Measurements from ENCODE around the gene PPAN. TPM values are rescaled to one million over a fixed set of nuclear protein-coding genes. Genes with fewer than 3 reads are reported as not detected.

PPAN gene
- total RNA-seq, 1 experiment from 2014 or later: 101 TPM

GRCh38 chr19:10112037-10112761 lies 6.0 kb downstream of the PPAN start:
- no peaks in the 10 kb centered on the region for H4K20me1 ChIP-seq (ENCODE audit: insufficient read depth)
- peak overlapping the region; percentile 8; the same call in 1 of the 2 replicates for H3K9ac ChIP-seq (ENCODE audit: low read length)
- ChIA-PET CTCF (interaction anchor here (1.1 to 3.0 kb wide), 4 partner anchors 8 to 181 kb away, joined by 4 to 13 read pairs (median 4); no protein-coding TSS in a partner anchor), RAD21 (ENCODE audit: low non-redundant PET in 1 of 2, low total read pairs in 2 of 2, uncharacterized antibody in 2 of 2, unreplicated experiment in 2 of 2) (interaction anchor here (0.6 to 0.7 kb wide), 2 partner anchors 26 to 181 kb away, joined by 5 to 6 read pairs; no protein-coding TSS in a partner anchor), POLR2A (interaction anchor here (0.7 kb wide), 1 partner anchor 43 kb away, joined by 3 read pairs; no protein-coding TSS in a partner anchor)
- no peaks in the 10 kb centered on the region for H3K9me3 ChIP-seq (ENCODE audit: control insufficient read depth in 1 of 2, insufficient read depth in 1 of 2, low read depth in 1 of 2, low read length in 2 of 2)
- H3K9me2 ChIP-seq (ENCODE audit: insufficient read depth): no peaks in the 10 kb centered on the region
- peak overlapping the region; percentile 25; the same call in 1 of the 2 replicates for H3K4me2 ChIP-seq (ENCODE audit: low read length)
- BruUV-seq (replicated peaks): no TSS peak
- DNase-seq (ENCODE audit: low read depth, low spot score) (no peak), ATAC-seq (peak; percentile 6)
- no peak overlapping the region for H2AFZ ChIP-seq (ENCODE audit: low read depth, low read length, poor library complexity, severe bottlenecking)
- TF ChIP-seq, protein P1, sequence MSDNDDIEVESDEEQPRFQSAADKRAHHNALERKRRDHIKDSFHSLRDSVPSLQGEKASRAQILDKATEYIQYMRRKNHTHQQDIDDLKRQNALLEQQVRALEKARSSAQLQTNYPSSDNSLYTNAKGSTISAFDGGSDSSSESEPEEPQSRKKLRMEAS (IDR thresholded peaks at IDR 0.05): no peak
- TF ChIP-seq ZNF274 (IDR thresholded peaks at IDR 0.05; ENCODE audit: low read depth, low read length) (no peak), ZBTB33 (IDR thresholded peaks at IDR 0.05; ENCODE audit: extremely low read depth, insufficient replicate concordance, low read length) (no peak), ATF3 (IDR thresholded peaks at IDR 0.05) (no peak)
- TF ChIP-seq, protein P2, sequence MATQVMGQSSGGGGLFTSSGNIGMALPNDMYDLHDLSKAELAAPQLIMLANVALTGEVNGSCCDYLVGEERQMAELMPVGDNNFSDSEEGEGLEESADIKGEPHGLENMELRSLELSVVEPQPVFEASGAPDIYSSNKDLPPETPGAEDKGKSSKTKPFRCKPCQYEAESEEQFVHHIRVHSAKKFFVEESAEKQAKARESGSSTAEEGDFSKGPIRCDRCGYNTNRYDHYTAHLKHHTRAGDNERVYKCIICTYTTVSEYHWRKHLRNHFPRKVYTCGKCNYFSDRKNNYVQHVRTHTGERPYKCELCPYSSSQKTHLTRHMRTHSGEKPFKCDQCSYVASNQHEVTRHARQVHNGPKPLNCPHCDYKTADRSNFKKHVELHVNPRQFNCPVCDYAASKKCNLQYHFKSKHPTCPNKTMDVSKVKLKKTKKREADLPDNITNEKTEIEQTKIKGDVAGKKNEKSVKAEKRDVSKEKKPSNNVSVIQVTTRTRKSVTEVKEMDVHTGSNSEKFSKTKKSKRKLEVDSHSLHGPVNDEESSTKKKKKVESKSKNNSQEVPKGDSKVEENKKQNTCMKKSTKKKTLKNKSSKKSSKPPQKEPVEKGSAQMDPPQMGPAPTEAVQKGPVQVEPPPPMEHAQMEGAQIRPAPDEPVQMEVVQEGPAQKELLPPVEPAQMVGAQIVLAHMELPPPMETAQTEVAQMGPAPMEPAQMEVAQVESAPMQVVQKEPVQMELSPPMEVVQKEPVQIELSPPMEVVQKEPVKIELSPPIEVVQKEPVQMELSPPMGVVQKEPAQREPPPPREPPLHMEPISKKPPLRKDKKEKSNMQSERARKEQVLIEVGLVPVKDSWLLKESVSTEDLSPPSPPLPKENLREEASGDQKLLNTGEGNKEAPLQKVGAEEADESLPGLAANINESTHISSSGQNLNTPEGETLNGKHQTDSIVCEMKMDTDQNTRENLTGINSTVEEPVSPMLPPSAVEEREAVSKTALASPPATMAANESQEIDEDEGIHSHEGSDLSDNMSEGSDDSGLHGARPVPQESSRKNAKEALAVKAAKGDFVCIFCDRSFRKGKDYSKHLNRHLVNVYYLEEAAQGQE (IDR thresholded peaks at IDR 0.05; ENCODE audit: low read depth): no peak
- intact Hi-C loops (cut with micrococcal nuclease): loop anchor here (2.0 kb wide), 1 partner anchor 181 kb away; no protein-coding TSS in a partner anchor
- H3K4me1 ChIP-seq (ENCODE audit: control insufficient read depth in 1 of 2, insufficient read depth in 2 of 2, low read length in 2 of 2): peaks cover 6 to 45% of the 10 kb centered on the region in 2 experiments
- no peaks in the 10 kb centered on the region for H3K27me3 ChIP-seq (ENCODE audit: insufficient read depth, low read length)
- peaks cover 39 to 58% of the 10 kb centered on the region in 2 experiments for H3K36me3 ChIP-seq (ENCODE audit: control insufficient read depth in 1 of 2, insufficient read depth in 2 of 2, low read length in 2 of 2)
- no peak overlapping the region for H3K4me3 ChIP-seq (replicated peaks in 1 of 2; ENCODE audit: low read depth in 1 of 2, low read length in 2 of 2)
- H3K27ac ChIP-seq (ENCODE audit: low read depth, low read length): peak overlapping the region; percentile 63
- peaks cover 39% of the 10 kb centered on the region for H3K79me2 ChIP-seq (ENCODE audit: insufficient read depth, low read length)
